ENCODE measurements around the gene RPL39L.
A peak's percentile ranks its signal among the peaks of the same experiment; 100 is the strongest.

RPL39L gene

GRCh38 chr3:187110156-187110555 is 29.1 kb downstream of the RPL39L start:
- no peak for DNase-seq (ENCODE audit: low read depth)
- H3K4me3 ChIP-seq (ENCODE audit: control insufficient read depth, low read depth, low read length), result no peak overlapping the region
- no peak for TF ChIP-seq CTCF (IDR thresholded peaks at IDR 0.05; ENCODE audit: control insufficient read depth, insufficient read depth, low read depth, low read length, missing control alignments)

GRCh38 chr3:187107989-187108388 is 31.3 kb downstream of the RPL39L start:
- no peak overlapping the region for H3K4me3 ChIP-seq (ENCODE audit: control insufficient read depth, low read depth, low read length)
- no peak for DNase-seq (ENCODE audit: low read depth)
- no peak for TF ChIP-seq CTCF (IDR thresholded peaks at IDR 0.05; ENCODE audit: control insufficient read depth, insufficient read depth, low read depth, low read length, missing control alignments)

- no peak overlapping the region for H3K4me3 ChIP-seq (ENCODE audit: control insufficient read depth, low read depth, low read length)
- TF ChIP-seq CTCF (IDR thresholded peaks at IDR 0.05; ENCODE audit: control insufficient read depth, insufficient read depth, low read depth, low read length, missing control alignments), result no peak
- DNase-seq (ENCODE audit: low read depth), result no peak
Measured at GRCh38 chr3:187105700-187106099, 33.6 kb downstream of the RPL39L start.

- DNase-seq (ENCODE audit: low read depth), result peak; percentile 42
- no peak overlapping the region for H3K4me3 ChIP-seq (ENCODE audit: control insufficient read depth, low read depth, low read length)
- TF ChIP-seq CTCF (IDR thresholded peaks at IDR 0.05; ENCODE audit: control insufficient read depth, insufficient read depth, low read depth, low read length, missing control alignments), result no peak
Measured at GRCh38 chr3:187104933-187105332, 34.4 kb downstream of the RPL39L start.

- no peak overlapping the region for H3K4me3 ChIP-seq (ENCODE audit: control insufficient read depth, low read depth, low read length)
- TF ChIP-seq CTCF (IDR thresholded peaks at IDR 0.05; ENCODE audit: control insufficient read depth, insufficient read depth, low read depth, low read length, missing control alignments), result no peak
- DNase-seq (ENCODE audit: low read depth), result no peak
Measured at GRCh38 chr3:187104342-187104741, 35.0 kb downstream of the RPL39L start.

GRCh38 chr3:187103251-187103650 is 36.0 kb downstream of the RPL39L start:
- TF ChIP-seq CTCF (IDR thresholded peaks at IDR 0.05; ENCODE audit: control insufficient read depth, insufficient read depth, low read depth, low read length, missing control alignments), result no peak
- DNase-seq (ENCODE audit: low read depth), result no peak
- H3K4me3 ChIP-seq (ENCODE audit: control insufficient read depth, low read depth, low read length), result no peak overlapping the region

GRCh38 chr3:187102073-187102634 is 37.1 kb downstream of the RPL39L start:
- no peak for TF ChIP-seq CTCF (IDR thresholded peaks at IDR 0.05; ENCODE audit: control insufficient read depth, insufficient read depth, low read depth, low read length, missing control alignments)
- peak overlapping the region; percentile 22 for H3K4me3 ChIP-seq (ENCODE audit: control insufficient read depth, low read depth, low read length)
- no peak for DNase-seq (ENCODE audit: low read depth)
